ENCODE data around the gene RMDN3.

Gene RMDN3

GRCh38 chr15:40746916-40747418 lies 8.1 kb downstream of the RMDN3 start:
- no peak for DNase-seq

- no peak for DNase-seq
Measured at GRCh38 chr15:40744815-40745152, 10.3 kb downstream of the RMDN3 start.

GRCh38 chr15:40743921-40744814 lies 10.9 kb downstream of the RMDN3 start:
- DNase-seq = peak; percentile 59 to 62

- no peak for DNase-seq
Measured at GRCh38 chr15:40743485-40743901, 11.6 kb downstream of the RMDN3 start.

GRCh38 chr15:40739854-40740253 lies 15.2 kb downstream of the RMDN3 start:
- no peak for DNase-seq

GRCh38 chr15:40739047-40739446 lies 16.0 kb downstream of the RMDN3 start:
- DNase-seq = no peak

GRCh38 chr15:40737048-40737447 lies 18.0 kb downstream of the RMDN3 start:
- no peak for DNase-seq

GRCh38 chr15:40736575-40736974 lies 18.5 kb downstream of the RMDN3 start:
- DNase-seq = no peak

GRCh38 chr15:40731034-40731433 lies 24.0 kb downstream of the RMDN3 start:
- DNase-seq = no peak

GRCh38 chr15:40723919-40724318 lies 31.1 kb downstream of the RMDN3 start:
- DNase-seq = no peak

GRCh38 chr15:40722934-40723333 lies 32.1 kb downstream of the RMDN3 start:
- DNase-seq = no peak

GRCh38 chr15:40722354-40722753 lies 32.7 kb downstream of the RMDN3 start:
- DNase-seq = no peak

- no peak for DNase-seq
Measured at GRCh38 chr15:40721701-40722100, 33.4 kb downstream of the RMDN3 start.

GRCh38 chr15:40716165-40716564 lies 38.9 kb downstream of the RMDN3 start:
- no peak for DNase-seq

- no peak for DNase-seq
Measured at GRCh38 chr15:40714144-40714543, 40.9 kb downstream of the RMDN3 start.

GRCh38 chr15:40706121-40706520 lies 48.9 kb downstream of the RMDN3 start:
- no peak for DNase-seq

- no peak for DNase-seq
Measured at GRCh38 chr15:40702077-40702476, 53.0 kb downstream of the RMDN3 start.

GRCh38 chr15:40697916-40698315 lies 57.1 kb downstream of the RMDN3 start:
- no peak for DNase-seq

GRCh38 chr15:40696228-40696627 lies 58.8 kb downstream of the RMDN3 start:
- no peak for DNase-seq

GRCh38 chr15:40695469-40695890 lies 59.6 kb downstream of the RMDN3 start:
- DNase-seq = no peak

- peak; percentile 88 to 91 for DNase-seq
Measured at GRCh38 chr15:40694688-40695468, 60.2 kb downstream of the RMDN3 start, which contains the start of gene RAD51. Gene RAD51, plus strand, starts transcription at chr15:40695174. Its CDS starts 3,585 bp downstream, at chr15:40698759.

GRCh38 chr15:40693904-40694687 lies 61.0 kb downstream of the RMDN3 start:
- DNase-seq = no peak

GRCh38 chr15:40691737-40692136 lies 63.3 kb downstream of the RMDN3 start:
- DNase-seq = no peak

Measured in activated CD4-positive, alpha-beta T cell treated with anti-CD3 and anti-CD28 coated beads for 4 hours (primary cell).